Caco-2 (cell line): ENCODE results near the gene MOV10L1. TPM values are rescaled to one million over a fixed set of nuclear protein-coding genes. Genes with fewer than 3 reads are reported as not detected.

ENCODE experiments used
- BruUV-seq: library from RNA; stranded (reverse); fragments of 400-500 nt; replicated peaks from 2 replicates; lab custom pipeline; 2021; lab: Mats Ljungman, UMichigan
- CTCF ChIA-PET: fragments of 300-600 bp; sonication (Branson Sonifier 250); formaldehyde crosslinking; loops from one replicate; lab custom pipeline; 2022; ENCODE audit warnings: antibody characterized with exemption; lab: Charles Lee
- POLR2A ChIA-PET: fragments of 300-600 bp; sonication (Branson Sonifier 250); formaldehyde crosslinking; loops from one replicate; lab custom pipeline; 2022; ENCODE audit warnings: antibody characterized with exemption; lab: Charles Lee
- DNase-seq, 2 experiments: peaks; one replicate each; pipeline versions ENCODE4 v3.0.0 to v3.0.0-alpha.2; 2020 to 2022
- H3K27me3 ChIP-seq: replicated peaks from 2 replicates; pipeline ENCODE4 v1.6.0; 2011; ENCODE audit warnings: low read length; ENCODE audit not compliant: control insufficient read depth, insufficient read depth
- H3K36me3 ChIP-seq: 2 replicates; pipeline ENCODE4 v1.5.1; 2011; ENCODE audit warnings: low read length; ENCODE audit not compliant: control insufficient read depth, insufficient read depth
- H3K4me1 ChIP-seq: fragments of 250-450 bp; sonication (Bioruptor Pico); 2 replicates; pipeline ENCODE4 v1.5.1; 2020; ENCODE audit warnings: mild to moderate bottlenecking
- H3K4me3 ChIP-seq: 2 replicates; pipeline ENCODE4 v1.5.1; 2011; ENCODE audit warnings: low read depth, mild to moderate bottlenecking, control low read depth, low read length
- H3K9me3 ChIP-seq: fragments of 250-450 bp; sonication (Bioruptor Pico); 2 replicates; pipeline ENCODE4 v1.5.1; 2020; ENCODE audit warnings: mild to moderate bottlenecking, moderate library complexity
- H3K27ac Mint-ChIP-seq: one replicate; pipeline ENCODE4 v1.8.0; 2022; ENCODE audit warnings: mixed read lengths; ENCODE audit not compliant: unreplicated experiment
- H3K27me3 Mint-ChIP-seq: one replicate; pipeline ENCODE4 v1.8.0; 2022; ENCODE audit warnings: mixed read lengths; ENCODE audit not compliant: insufficient read depth, unreplicated experiment
- H3K36me3 Mint-ChIP-seq: one replicate; pipeline ENCODE4 v1.8.0; 2022; ENCODE audit warnings: mild to moderate bottlenecking, mixed read lengths; ENCODE audit not compliant: insufficient read depth, unreplicated experiment
- H3K4me1 Mint-ChIP-seq: one replicate; pipeline ENCODE4 v1.8.0; 2022; ENCODE audit warnings: low read depth, mixed read lengths; ENCODE audit not compliant: unreplicated experiment
- H3K4me3 Mint-ChIP-seq: one replicate; pipeline ENCODE4 v1.8.0; 2022; ENCODE audit warnings: mild to moderate bottlenecking, moderate library complexity, mixed read lengths; ENCODE audit not compliant: unreplicated experiment
- H3K9me3 Mint-ChIP-seq: one replicate; pipeline ENCODE4 v1.8.0; 2022; ENCODE audit warnings: mixed read lengths; ENCODE audit not compliant: unreplicated experiment
- CTCF ChIP-seq, 2 experiments: fragments of 200-600 bp in 1 of 2; IDR thresholded peaks; 1 replicate in 1 of 2; 2 replicates in 1 of 2; pipeline versions ENCODE4 v1.5.1 to v1.8.0; 2011 to 2022; ENCODE audit warnings: antibody characterized with exemption in 1 of 2, control low read depth in 1 of 2, inconsistent platforms in 1 of 2, low read depth in 1 of 2, low read length in 1 of 2, mild to moderate bottlenecking in 1 of 2, moderate library complexity in 1 of 2; ENCODE audit not compliant: insufficient read depth in 1 of 2, severe bottlenecking in 1 of 2, unreplicated experiment in 1 of 2
- intact Hi-C: fragments of 100-400 bp; cut with micrococcal nuclease; formaldehyde crosslinking; loops from one replicate; pipeline ENCODE4 v1.10.0; 2022; ENCODE audit not compliant: unreplicated experiment
- total RNA-seq: library from RNA; stranded (reverse); gene quantifications from 2 replicates; pipeline ENCODE4 v1.2.3, GENCODE V29; 2022

The MOV10L1 gene
- total RNA-seq, 1 experiment from 2014 or later, result not detected

GRCh38 chr22:50129121-50129736, 39.4 kb downstream of the MOV10L1 start:
- no peak for DNase-seq
- no peaks in the 10 kb centered on the region for H3K27me3 ChIP-seq
- H3K4me3 Mint-ChIP-seq, result no peak overlapping the region
- ChIA-PET POLR2A (no interaction called here), CTCF (interaction anchor here (0.6 kb wide), 1 partner anchor 19 kb away, joined by 3 read pairs; no protein-coding TSS in a partner anchor)
- H3K9me3 Mint-ChIP-seq, result peaks cover 6% of the 10 kb centered on the region
- intact Hi-C loops, result no loop called here
- H3K27me3 Mint-ChIP-seq, result no peaks in the 10 kb centered on the region
- H3K4me3 ChIP-seq, result no peak overlapping the region
- H3K27ac Mint-ChIP-seq, result no peak overlapping the region
- no peak for TF ChIP-seq CTCF (IDR thresholded peaks at IDR 0.05; ENCODE audit: insufficient read depth in 1 of 2, low read depth in 1 of 2, low read length in 1 of 2, severe bottlenecking in 1 of 2, unreplicated experiment in 1 of 2)
- no TSS peak for BruUV-seq
- H3K9me3 ChIP-seq, result no peaks in the 10 kb centered on the region
- no peaks in the 10 kb centered on the region for H3K36me3 ChIP-seq
- H3K4me1 ChIP-seq, result no peaks in the 10 kb centered on the region
- no peaks in the 10 kb centered on the region for H3K4me1 Mint-ChIP-seq
- no peaks in the 10 kb centered on the region for H3K36me3 Mint-ChIP-seq

- Histone ChIP-seq H3K27me3 (no peaks in the 10 kb centered on the region), H3K36me3 (no peaks in the 10 kb centered on the region), H3K4me3 (no peak overlapping the region), H3K4me1 (no peaks in the 10 kb centered on the region), H3K9me3 (no peaks in the 10 kb centered on the region)
- no peak overlapping the region for H3K27ac Mint-ChIP-seq
- H3K36me3 Mint-ChIP-seq, result no peaks in the 10 kb centered on the region
- intact Hi-C loops, result no loop called here
- H3K9me3 Mint-ChIP-seq, result no peaks in the 10 kb centered on the region
- no peaks in the 10 kb centered on the region for H3K27me3 Mint-ChIP-seq
- POLR2A ChIA-PET, result no interaction called here
- CTCF ChIA-PET, result no interaction called here
- H3K4me3 Mint-ChIP-seq, result no peak overlapping the region
- no peak for TF ChIP-seq CTCF (IDR thresholded peaks at IDR 0.05; ENCODE audit: insufficient read depth in 1 of 2, low read depth in 1 of 2, low read length in 1 of 2, severe bottlenecking in 1 of 2, unreplicated experiment in 1 of 2)
- DNase-seq, result no peak
- H3K4me1 Mint-ChIP-seq, result no peaks in the 10 kb centered on the region
- no TSS peak for BruUV-seq
Measured at GRCh38 chr22:50131894-50132293, 42.1 kb downstream of the MOV10L1 start.

- Mint-ChIP-seq H3K27me3 (no peaks in the 10 kb centered on the region), H3K36me3 (no peaks in the 10 kb centered on the region), H3K4me1 (no peaks in the 10 kb centered on the region), H3K27ac (no peak overlapping the region), H3K9me3 (no peaks in the 10 kb centered on the region), H3K4me3 (no peak overlapping the region)
- H3K4me1 ChIP-seq, result no peaks in the 10 kb centered on the region
- no peak for TF ChIP-seq CTCF (IDR thresholded peaks at IDR 0.05; ENCODE audit: insufficient read depth in 1 of 2, low read depth in 1 of 2, low read length in 1 of 2, severe bottlenecking in 1 of 2, unreplicated experiment in 1 of 2)
- no peaks in the 10 kb centered on the region for H3K27me3 ChIP-seq
- no peak for DNase-seq
- H3K36me3 ChIP-seq, result no peaks in the 10 kb centered on the region
- intact Hi-C loops, result no loop called here
- BruUV-seq, result no TSS peak
- H3K9me3 ChIP-seq, result no peaks in the 10 kb centered on the region
- ChIA-PET POLR2A (no interaction called here), CTCF (no interaction called here)
- no peak overlapping the region for H3K4me3 ChIP-seq
Measured at GRCh38 chr22:50134481-50134880, 44.7 kb downstream of the MOV10L1 start.
